Suprapubic skin (tissue), 3 donors: ENCODE data around the gene AMMECR1L.

ENCODE experiments used
- EP300 ChIP-seq: sonication (generic); formaldehyde crosslinking; IDR thresholded peaks from one replicate; pipeline ENCODE4 v1.6.1; 2017; ENCODE audit warnings: antibody characterized with exemption
- TF ChIP-seq, protein P1 (sequence below), 2 donors: fragments of 200-600 bp in 1 of 2; fragments of 450-650 bp in 1 of 2; sonication (generic) in 1 of 2; IDR thresholded peaks; one replicate each; pipeline ENCODE4 v1.5.1; 2016 to 2019; ENCODE audit warnings: antibody characterized with exemption in 2 of 2, mild to moderate bottlenecking in 1 of 2, moderate library complexity in 1 of 2

DNA sequence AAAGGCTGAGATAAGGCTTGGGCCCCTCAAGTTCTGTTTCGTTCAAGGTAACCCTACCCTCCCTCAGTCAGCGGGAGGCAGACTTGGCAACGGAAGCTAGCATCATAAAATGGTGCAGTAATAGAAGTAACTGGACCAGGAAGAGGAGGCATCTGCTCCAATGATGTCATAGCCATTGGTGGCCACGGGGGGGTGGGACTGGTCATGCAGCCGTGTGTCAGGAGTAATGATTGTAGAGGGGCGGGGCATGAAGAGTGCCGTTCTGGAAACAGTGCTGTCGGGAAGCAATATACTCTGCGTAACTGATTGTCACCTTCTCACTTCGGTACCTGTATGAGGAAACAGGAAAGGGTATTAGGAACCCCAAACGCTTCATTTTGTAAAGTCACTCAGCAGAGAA is 20.9 kb downstream of the AMMECR1L start:
- no peak for TF ChIP-seq EP300
- TF ChIP-seq, protein P1, sequence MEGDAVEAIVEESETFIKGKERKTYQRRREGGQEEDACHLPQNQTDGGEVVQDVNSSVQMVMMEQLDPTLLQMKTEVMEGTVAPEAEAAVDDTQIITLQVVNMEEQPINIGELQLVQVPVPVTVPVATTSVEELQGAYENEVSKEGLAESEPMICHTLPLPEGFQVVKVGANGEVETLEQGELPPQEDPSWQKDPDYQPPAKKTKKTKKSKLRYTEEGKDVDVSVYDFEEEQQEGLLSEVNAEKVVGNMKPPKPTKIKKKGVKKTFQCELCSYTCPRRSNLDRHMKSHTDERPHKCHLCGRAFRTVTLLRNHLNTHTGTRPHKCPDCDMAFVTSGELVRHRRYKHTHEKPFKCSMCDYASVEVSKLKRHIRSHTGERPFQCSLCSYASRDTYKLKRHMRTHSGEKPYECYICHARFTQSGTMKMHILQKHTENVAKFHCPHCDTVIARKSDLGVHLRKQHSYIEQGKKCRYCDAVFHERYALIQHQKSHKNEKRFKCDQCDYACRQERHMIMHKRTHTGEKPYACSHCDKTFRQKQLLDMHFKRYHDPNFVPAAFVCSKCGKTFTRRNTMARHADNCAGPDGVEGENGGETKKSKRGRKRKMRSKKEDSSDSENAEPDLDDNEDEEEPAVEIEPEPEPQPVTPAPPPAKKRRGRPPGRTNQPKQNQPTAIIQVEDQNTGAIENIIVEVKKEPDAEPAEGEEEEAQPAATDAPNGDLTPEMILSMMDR (IDR thresholded peaks at IDR 0.05): no peak
